Stimulated activated naive CD8-positive, alpha-beta T cell treated with anti-CD3 and anti-CD28 coated beads, Interleukin-15, Interleukin-2, amounts not matched to agents 100 ng/mL and 50 ng/mL, for 24 hours (primary cell): ENCODE data around the gene VWF.

ENCODE experiments used
- H3K27ac Mint-ChIP-seq: one replicate; pipeline ENCODE4 v1.8.0; 2021; ENCODE audit warnings: mild to moderate bottlenecking, mixed read lengths
- H3K27me3 Mint-ChIP-seq: one replicate; pipeline ENCODE4 v1.8.0; 2021; ENCODE audit warnings: mixed read lengths
- H3K36me3 Mint-ChIP-seq: one replicate; pipeline ENCODE4 v1.8.0; 2021; ENCODE audit warnings: low read depth, mixed read lengths
- H3K4me1 Mint-ChIP-seq: one replicate; pipeline ENCODE4 v1.8.0; 2021; ENCODE audit warnings: low read depth, mixed read lengths
- H3K4me3 Mint-ChIP-seq: one replicate; pipeline ENCODE4 v1.8.0; 2021; ENCODE audit warnings: mild to moderate bottlenecking, mixed read lengths
- H3K9me3 Mint-ChIP-seq: one replicate; pipeline ENCODE4 v1.8.0; 2021; ENCODE audit warnings: mixed read lengths

Gene VWF

DNA sequence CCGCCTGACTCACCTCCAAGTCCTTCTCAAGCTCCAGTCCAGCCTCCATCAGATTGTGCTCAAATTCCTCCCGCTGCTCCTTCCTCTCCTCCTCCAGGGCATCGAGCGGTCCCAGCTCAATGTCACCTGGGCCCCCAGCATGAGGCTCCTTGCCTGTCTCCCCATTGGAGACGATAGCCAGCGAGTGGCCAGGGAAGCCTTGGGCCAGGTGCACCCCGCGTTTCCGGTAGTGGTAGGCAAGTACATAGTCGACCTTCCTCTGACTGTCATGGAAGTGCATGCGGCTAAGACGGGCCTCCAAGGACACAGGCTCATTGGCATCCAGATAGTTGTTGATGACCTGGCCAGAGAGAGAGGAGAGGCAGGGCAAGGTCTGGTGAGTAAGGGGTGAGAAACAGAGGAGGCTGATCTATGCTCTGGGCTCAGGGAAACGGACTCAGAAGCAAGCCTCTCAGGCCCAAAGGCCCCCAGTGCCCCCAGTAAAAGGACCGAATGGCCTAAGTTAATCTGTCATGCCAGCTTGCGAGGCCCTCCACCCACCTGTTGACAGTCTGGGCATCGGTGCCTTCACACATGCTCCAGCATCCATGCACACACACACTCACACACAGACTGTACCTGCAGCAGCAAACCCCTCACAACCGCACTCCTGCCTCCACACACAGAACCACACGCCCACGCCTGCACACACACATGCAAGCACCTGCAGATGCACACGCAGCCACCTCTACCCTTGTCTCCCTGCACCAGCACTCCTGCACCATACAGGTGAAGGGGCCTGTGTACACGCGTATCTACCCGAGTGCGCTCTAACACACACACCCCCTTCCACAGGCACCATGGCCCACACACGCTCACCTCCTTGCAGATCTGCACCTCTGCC lies 203.2 kb downstream of the VWF start:
- H3K4me1 Mint-ChIP-seq = no peaks in the 10 kb centered on the region
- H3K27ac Mint-ChIP-seq = no peak overlapping the region
- H3K27me3 Mint-ChIP-seq = peaks cover 6% of the 10 kb centered on the region
- no peaks in the 10 kb centered on the region for H3K9me3 Mint-ChIP-seq
- no peak overlapping the region for H3K4me3 Mint-ChIP-seq
- no peaks in the 10 kb centered on the region for H3K36me3 Mint-ChIP-seq

DNA sequence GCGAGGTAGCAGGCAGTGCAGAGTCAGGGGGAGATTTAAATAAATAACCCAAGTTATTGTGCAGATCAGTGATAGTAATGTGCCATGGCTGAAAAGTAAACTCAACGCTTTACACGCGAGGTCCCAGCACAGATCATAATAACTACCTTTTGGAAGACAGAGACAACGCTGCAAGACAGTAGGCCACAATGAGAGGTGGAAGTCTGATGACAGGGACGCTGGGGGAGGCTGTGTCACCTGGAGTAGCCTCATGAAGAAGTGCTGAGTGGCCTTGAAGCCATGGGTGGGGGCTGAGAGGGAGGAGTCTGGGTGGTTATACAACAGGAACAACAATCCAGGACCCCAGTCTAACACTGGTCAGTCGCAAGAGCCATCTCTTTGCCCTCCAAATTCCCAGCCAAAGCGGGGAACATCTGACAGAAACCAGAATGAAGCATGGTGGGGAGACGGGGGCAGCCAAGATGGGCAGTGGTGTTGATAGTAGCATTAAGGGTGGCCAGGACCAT lies 207.6 kb downstream of the VWF start:
- H3K27me3 Mint-ChIP-seq = peaks cover 7% of the 10 kb centered on the region

DNA sequence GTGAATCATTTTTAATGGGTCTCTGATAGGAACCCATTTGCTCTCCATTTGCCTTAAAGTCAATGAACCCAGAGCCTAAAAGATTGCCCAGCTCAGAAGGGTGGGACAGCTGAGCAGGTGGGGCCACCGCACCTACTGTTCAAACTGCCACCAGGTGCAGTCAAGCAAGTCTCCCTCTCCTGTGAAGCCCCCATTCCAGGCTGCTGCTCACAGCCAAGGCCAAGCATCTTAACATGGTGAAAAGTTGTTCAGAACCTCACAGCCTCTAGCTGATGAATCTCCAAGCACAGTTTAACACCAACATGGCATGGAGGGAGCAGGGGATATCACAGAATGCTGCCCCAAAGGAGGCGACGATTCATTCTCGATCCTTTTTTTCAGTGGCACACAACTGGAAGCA lies 209.0 kb downstream of the VWF start:
- Mint-ChIP-seq H3K36me3 (no peaks in the 10 kb centered on the region), H3K4me1 (no peaks in the 10 kb centered on the region), H3K9me3 (no peaks in the 10 kb centered on the region), H3K27me3 (peaks cover 10% of the 10 kb centered on the region), H3K4me3 (no peak overlapping the region), H3K27ac (no peak overlapping the region)

More for the DNA sequence above, 207.6 kb downstream of the VWF start:
- no peak overlapping the region for H3K4me3 Mint-ChIP-seq
- H3K4me1 Mint-ChIP-seq = no peaks in the 10 kb centered on the region
- H3K36me3 Mint-ChIP-seq = no peaks in the 10 kb centered on the region
- no peak overlapping the region for H3K27ac Mint-ChIP-seq
- H3K9me3 Mint-ChIP-seq = no peaks in the 10 kb centered on the region

DNA sequence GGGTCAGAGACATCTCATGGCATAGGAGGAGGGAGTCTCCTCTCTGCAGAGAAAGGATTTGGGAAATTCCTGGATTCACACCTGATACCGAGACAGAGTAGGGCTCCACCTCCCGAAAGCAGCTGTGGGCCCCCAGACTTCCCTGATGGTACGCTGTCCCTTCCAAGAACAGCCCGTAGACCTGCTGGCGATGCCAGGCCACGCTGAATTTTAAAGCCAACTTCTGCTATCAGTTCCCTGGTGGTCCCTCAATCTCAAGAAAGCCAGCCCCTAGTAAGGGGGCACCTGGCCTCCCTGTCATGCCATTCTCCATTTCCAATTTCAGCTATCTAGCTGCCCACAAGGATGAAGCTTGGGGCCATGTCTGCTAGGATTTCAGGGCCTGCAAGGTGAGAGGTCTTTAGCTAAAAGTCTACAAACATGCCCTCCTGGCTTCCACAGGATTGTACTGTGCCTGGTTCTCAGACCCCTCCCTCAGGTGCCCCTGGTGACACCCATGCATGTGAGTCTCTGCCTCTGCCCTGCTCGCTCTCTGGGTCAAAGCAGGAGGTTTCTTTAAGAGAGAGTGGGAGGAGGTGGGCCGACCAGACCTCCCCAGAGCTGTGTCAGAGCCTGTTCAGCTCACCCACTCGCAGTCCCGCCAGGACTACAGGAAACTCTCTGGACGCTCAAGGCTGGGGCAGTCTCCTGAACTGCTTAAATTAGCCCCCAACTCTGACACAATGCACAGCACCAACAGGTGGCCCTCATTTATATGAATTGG lies 209.9 kb downstream of the VWF start:
- H3K4me3 Mint-ChIP-seq = no peak overlapping the region
- no peaks in the 10 kb centered on the region for H3K9me3 Mint-ChIP-seq
- H3K27ac Mint-ChIP-seq = no peak overlapping the region
- H3K27me3 Mint-ChIP-seq = peaks cover 11% of the 10 kb centered on the region
- H3K4me1 Mint-ChIP-seq = no peaks in the 10 kb centered on the region
- H3K36me3 Mint-ChIP-seq = no peaks in the 10 kb centered on the region

DNA sequence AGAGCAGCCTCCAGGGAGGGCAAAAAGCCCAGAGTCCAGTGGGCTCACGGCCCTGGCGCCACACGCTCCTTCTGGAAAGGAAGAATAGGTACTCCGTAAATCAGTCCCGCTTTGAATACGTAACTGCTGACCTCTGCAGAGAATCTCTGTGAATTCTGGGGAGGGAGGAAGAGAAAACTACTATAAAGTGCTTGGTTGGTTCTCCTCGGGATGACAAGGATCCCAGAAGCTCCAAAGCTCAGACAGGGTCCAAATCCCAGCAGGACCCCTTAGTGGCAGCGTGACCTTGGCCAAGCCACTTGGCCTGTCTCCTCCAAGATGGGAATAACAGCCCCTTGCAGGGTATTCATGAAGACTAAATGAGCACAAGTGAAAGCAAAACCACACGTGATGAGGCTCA lies 211.1 kb downstream of the VWF start:
- Mint-ChIP-seq H3K4me3 (no peak overlapping the region), H3K4me1 (no peaks in the 10 kb centered on the region), H3K27me3 (peaks cover 15% of the 10 kb centered on the region), H3K9me3 (no peaks in the 10 kb centered on the region), H3K27ac (no peak overlapping the region), H3K36me3 (no peaks in the 10 kb centered on the region)

DNA sequence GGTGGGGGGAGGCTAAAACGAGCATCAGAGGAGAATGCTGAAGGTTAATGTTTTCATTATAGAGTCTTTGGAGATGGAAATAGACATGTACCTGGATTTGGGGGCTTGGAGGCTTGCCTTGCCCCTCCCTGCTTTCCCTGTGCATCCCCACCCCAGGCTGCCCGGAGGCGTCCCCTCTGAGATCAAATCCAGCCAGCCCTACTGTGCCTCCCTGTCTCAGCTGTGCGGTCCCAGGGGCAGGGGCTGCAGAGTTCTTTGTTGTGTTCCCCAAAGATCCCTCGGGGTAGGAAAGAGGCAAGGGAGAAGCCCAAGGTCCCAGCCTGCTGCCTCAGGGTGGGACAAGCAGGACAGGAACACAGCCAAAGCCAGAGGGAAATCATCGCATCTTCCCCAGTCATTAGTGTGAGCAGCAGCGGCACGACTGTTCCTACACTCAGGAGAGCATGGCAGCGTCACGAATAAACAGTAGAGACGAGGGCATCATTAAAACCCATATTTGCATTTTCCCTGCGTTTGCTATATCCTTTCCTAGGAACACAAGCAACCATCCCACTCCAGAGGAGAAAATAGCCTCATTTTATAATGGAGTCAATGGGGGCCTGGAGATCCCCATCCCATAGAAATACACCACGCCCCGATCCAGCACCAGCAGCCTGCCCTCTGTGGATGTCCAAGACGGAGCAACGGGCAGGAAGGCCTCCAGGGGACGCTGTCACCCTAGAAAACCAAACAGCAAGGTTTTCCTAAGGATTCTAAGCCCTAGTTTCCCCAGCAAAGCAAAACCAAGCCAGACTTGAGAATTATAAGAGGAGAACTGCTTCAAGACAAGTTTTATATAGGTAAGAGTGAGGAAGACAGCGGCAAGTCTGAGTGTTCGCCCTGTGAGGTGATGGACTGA lies 211.8 kb downstream of the VWF start:
- no peaks in the 10 kb centered on the region for H3K36me3 Mint-ChIP-seq
- no peak overlapping the region for H3K27ac Mint-ChIP-seq
- H3K9me3 Mint-ChIP-seq = no peaks in the 10 kb centered on the region
- H3K27me3 Mint-ChIP-seq = peaks cover 15% of the 10 kb centered on the region
- no peaks in the 10 kb centered on the region for H3K4me1 Mint-ChIP-seq
- no peak overlapping the region for H3K4me3 Mint-ChIP-seq

DNA sequence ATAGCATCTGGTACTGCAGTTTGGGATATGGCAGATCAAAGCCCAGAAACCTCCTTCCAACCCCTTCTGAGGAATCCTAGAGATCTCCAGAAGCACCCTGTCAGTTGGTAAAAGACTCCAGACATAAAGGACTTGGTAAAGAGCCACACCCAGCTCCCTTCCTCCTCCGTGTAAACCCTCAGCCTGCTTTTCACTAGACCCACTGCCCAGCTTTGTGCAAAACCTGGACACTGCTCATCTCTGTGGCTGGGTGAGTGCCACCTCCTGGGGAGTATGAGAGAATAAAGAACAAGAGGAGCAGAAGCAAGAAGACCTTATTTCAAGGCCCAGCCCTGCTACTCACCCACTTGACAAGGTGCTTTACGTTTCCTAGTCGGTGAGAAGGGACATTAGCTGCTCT lies 212.5 kb downstream of the VWF start:
- Mint-ChIP-seq H3K4me1 (no peaks in the 10 kb centered on the region), H3K4me3 (no peak overlapping the region), H3K36me3 (no peaks in the 10 kb centered on the region), H3K27me3 (peaks cover 15% of the 10 kb centered on the region), H3K27ac (no peak overlapping the region), H3K9me3 (no peaks in the 10 kb centered on the region)

DNA sequence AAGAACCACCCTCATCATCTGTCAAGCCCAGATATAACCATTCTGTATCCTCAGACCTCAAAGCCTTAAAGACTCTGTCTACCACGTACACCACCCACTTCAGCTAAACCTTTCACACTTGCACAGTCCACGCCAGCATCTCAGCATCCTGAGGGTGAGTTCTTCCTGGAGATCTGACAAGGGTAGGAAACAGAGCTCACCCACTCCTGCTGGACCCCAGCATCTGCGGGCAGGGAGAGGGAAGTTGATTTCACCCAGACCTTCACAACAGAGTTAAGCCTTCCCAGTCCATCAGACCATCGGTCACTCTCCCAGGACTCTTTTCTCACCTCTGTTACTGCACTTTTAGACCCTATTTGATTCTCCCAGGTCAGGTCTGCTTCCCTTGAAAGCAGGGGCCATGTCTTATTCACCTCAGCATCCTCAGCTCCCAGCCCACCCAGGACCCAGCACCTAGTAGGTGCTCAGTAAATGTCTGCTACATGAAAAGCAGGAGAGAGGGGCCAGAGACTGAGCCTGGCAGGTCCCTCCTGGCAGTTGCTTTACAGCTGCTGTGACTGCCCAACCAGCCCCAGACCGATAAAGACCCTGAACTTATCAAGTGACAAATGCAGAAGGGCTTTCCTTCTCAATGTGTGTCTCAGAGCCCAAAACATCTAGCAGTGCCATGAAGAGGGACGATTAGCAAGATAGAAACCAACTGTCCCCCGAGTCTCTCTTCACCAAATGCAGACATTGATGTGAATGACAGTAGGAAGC lies 213.5 kb downstream of the VWF start:
- no peaks in the 10 kb centered on the region for H3K4me1 Mint-ChIP-seq

DNA sequence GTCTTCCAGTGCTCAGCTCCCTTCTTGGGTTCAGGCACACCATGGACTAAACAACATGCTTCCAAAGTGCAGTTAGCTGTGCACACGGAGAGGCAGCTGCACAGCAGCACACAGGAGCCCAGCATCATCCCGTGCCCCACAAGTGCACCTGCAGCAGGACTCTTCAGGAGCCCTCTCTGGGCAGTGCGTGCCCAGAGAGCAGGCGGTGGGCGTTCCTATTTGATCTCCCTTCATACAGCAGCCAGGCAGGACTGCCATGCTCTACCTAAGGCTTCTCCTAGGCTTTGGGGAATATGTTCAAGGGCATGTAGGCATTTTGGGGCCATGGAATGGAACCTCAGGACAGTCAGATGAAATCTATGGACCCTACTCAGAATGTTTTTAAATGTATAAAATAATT lies 214.9 kb downstream of the VWF start:
- Mint-ChIP-seq H3K9me3 (no peaks in the 10 kb centered on the region), H3K4me1 (no peaks in the 10 kb centered on the region), H3K27me3 (peaks cover 15% of the 10 kb centered on the region), H3K4me3 (no peak overlapping the region), H3K36me3 (no peaks in the 10 kb centered on the region), H3K27ac (no peak overlapping the region)

More for the DNA sequence above, 213.5 kb downstream of the VWF start:
- Mint-ChIP-seq H3K9me3 (no peaks in the 10 kb centered on the region), H3K4me3 (no peak overlapping the region), H3K36me3 (no peaks in the 10 kb centered on the region), H3K27ac (no peak overlapping the region), H3K27me3 (peaks cover 15% of the 10 kb centered on the region)

DNA sequence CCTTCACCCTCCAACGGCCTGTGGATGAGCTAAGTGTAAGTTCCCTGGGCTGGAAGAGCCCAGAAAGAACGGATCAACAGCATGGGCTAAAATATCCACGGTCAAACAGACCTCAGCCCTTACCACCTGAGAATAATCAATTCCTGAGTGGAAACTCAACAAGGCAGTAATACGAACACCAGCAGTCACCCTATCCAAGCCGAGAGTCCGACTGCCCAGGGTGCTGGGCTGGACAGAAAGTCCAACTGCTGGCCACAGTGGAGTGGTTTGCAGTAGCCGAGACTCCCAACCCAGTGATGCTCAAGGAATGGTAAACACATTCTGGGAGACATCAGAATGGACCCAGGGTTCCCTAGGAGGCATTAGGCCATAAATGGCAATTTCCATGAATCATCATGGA lies 216.2 kb downstream of the VWF start:
- Mint-ChIP-seq H3K4me1 (no peaks in the 10 kb centered on the region), H3K27ac (no peak overlapping the region), H3K27me3 (peaks cover 15% of the 10 kb centered on the region), H3K4me3 (no peak overlapping the region), H3K36me3 (no peaks in the 10 kb centered on the region), H3K9me3 (no peaks in the 10 kb centered on the region)

DNA sequence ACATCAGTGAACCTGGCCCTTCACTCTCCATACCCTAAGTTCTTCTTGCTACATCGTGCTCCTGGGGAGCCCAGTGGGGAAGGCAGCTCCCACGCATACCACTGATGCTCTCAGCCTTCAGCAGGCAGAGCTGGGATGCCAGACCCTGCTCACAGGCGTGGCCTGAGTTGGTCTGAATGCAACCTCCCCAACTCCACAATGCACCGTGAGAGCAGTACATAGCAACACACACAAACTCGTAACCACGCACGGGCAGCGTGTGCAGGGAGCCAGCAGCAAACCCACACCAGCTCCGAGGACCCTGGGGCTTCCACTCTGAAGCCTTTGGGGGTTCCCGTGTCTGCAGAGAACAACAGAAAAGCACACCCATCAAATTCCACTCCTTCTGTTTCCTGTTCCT lies 216.7 kb downstream of the VWF start:
- Mint-ChIP-seq H3K36me3 (no peaks in the 10 kb centered on the region), H3K27me3 (peaks cover 14% of the 10 kb centered on the region), H3K9me3 (no peaks in the 10 kb centered on the region), H3K27ac (no peak overlapping the region), H3K4me3 (no peak overlapping the region), H3K4me1 (no peaks in the 10 kb centered on the region)

DNA sequence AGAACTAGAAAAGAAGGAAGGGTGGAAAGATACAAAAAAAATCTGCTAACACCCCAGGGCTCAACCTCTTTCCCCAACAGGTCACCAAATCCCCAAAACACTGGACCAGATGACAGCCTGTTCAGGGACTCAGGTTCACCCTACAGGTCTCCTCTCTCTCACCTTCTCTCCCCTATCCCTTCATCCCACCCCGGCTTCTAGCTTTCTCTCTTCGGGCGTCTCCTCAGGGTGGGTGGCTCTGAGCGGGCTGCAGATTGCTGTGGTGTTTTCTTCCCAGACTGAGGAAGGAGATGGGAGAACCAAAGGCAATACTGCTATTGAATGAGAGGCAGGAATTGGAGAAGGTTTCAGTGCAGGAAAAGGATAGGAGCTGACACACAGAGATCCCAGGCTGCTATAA lies 218.7 kb downstream of the VWF start:
- Mint-ChIP-seq H3K27ac (no peak overlapping the region), H3K4me3 (no peak overlapping the region), H3K27me3 (peaks cover 7% of the 10 kb centered on the region), H3K9me3 (no peaks in the 10 kb centered on the region), H3K36me3 (no peaks in the 10 kb centered on the region), H3K4me1 (no peaks in the 10 kb centered on the region)

DNA sequence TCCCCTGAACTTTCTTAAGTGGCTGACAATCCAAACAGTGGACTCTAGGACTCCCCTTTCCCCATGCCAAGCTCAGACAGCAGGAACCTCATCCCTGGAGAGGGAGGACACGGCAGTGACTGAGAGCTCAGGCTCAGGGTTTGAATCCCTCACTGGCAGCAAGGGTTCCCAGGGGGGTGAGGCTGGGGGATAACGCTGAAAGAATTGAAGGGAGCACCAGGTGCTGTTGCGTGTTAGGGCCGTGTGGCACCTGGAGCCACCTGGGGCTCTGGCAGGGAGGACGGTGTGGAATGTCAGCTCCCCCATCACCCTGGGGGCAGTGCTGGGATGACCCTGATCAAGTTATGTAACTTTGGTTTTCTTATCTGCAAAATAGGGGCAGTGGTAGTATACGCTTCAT lies 219.5 kb downstream of the VWF start:
- Mint-ChIP-seq H3K27me3 (peaks cover 8% of the 10 kb centered on the region), H3K9me3 (no peaks in the 10 kb centered on the region), H3K36me3 (no peaks in the 10 kb centered on the region), H3K4me1 (no peaks in the 10 kb centered on the region), H3K4me3 (no peak overlapping the region), H3K27ac (no peak overlapping the region)

DNA sequence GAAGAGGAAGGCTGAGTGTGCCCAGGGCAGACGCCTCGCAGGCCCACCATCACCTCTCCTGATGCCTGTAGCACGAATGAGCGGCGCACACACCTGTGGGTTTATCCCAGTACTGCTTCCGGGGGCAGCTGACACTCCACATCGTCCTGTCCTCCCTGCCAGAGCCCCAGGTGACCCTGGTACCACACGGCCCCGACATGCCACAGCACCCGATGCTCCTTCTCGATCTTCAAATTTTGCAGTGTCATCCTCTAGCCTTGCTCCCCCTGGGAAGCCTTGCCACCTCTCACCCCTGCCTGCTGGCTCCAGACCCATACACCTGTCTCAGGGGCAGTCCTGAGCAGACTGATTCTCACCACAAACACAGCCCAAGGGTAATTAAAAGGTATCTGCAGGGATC lies 220.0 kb downstream of the VWF start:
- peaks cover 8% of the 10 kb centered on the region for H3K27me3 Mint-ChIP-seq
- no peaks in the 10 kb centered on the region for H3K4me1 Mint-ChIP-seq
- no peak overlapping the region for H3K27ac Mint-ChIP-seq
- no peaks in the 10 kb centered on the region for H3K36me3 Mint-ChIP-seq
- no peak overlapping the region for H3K4me3 Mint-ChIP-seq
- no peaks in the 10 kb centered on the region for H3K9me3 Mint-ChIP-seq
